Bone marrow (tissue), 2 donors: ENCODE results near the gene C5orf47.

ENCODE experiments used
- DNase-seq, 2 donors: peaks; one replicate each; lab custom pipeline; 2025; lab: John Stamatoyannopoulos, UW

Gene C5orf47, protein sequence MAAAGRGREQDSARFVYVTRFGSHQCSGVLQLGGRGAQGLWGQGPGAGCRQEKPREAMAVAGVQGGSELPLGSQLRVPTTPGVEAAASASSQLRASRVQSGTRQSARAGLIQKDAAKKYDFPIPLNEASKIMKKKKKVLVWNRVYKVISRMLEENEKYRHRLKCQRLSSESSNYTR

DNA sequence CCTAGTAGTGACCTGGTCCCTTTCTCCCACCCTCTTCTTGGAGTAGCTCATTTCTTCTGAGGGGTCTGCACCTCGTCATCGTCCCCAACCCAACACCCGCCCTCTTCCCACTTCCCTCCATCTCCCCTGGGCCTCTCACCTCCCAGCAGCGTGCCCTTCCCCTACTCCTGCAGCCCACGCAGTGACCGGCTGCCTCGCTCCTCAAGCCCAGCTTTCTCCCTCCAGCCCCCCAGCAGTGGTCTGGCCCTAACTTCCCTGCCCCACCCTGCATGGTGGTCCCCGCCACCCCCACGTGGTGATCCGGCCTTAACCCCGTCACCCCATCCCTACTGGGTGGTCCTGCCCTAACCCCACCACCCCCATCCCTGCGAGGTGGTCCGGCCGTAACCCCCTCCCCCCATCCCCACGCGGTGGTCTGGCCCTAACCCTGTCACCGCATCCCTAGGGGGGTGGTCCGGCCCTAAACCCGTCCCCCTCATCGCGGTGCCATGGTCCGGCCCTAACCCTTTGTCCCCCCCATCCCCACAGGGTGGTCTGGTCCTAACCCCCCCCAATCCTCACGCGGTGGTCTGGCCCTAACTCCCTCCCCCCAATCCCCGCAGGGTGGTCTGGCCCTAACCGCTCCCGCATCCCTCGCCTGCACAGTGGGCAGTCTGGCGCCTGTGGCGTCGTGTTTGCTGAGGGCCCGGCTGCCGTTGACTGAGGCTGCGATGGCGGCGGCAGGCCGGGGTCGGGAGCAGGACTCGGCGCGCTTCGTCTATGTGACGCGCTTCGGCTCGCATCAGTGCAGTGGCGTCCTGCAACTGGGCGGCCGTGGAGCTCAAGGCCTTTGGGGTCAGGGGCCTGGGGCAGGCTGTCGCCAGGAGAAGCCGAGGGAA, at the start of gene C5orf47:
TSS of gene C5orf47 (plus strand) at position 617 of the 878 bp plus-strand sequence. CDS start at position 711, 94 bp downstream.
- DNase-seq = no peak

DNA sequence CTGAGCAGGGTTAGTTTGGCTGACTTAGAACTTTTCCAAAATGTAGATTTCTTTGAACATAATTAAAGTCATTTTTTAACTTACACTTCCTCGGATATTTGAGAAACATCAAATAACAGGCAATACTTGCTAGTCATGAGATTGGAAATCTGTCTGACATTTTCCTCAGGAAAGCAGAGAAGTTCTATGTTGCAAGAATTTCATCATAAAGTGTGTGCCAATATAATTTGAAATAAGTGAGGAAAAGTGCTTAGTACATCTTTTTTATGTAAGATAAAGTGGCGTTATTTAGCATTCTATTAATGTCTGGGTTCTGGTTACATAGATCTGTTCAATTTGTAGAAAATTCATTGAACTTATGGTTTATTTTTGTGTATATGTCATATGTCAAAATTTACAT, 48.7 kb upstream of the C5orf47 start:
- DNase-seq = no peak

DNA sequence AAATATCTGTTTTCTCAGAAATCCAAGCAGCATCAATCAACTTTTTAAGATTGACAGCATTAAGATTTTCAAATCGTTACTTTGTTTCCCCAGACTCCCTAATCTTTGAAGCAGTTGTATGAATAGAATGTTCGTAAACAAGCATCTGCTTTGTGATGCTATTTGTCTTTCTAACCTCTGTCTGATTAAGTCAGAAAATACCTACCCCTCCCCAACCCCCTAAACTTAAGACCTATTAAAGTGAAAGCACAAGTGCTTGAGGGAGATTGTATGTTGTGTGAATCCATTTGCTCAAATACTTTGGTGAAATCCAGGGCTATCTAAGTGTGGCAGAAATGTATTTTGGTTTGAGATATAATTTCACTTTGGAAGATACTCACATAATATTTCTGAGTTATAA, 47.9 kb upstream of the C5orf47 start:
- no peak for DNase-seq

DNA sequence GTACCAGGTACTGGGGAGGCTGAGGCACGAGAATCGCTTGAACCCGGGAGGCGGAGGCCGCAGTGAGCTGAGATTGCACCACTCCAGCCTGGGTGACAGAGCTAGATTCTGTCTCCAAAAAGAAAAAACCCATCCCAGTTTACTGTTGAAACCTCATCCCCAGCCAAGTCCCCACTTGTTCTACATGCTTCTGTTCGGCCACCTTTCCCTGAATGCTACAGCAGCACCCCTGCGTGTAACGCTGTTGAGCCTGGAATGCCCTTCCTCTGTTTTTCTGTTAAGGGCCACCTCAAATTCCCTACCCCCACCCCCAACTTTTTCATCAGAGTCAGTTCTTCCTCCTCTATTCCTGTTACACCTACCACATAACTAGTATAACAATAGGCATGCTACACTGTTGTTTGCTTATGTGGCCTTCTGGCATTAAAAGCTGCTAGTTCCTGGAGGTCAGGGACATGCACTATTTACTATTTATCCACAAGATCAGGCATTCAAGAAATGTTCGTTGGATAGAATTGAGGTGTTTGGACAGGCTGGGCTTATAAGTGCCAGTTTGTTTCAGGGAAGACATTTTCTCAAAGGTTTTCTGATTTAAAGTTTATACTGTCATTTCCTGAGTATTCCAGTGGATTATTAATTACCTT, 47.1 kb upstream of the C5orf47 start:
- no peak for DNase-seq

DNA sequence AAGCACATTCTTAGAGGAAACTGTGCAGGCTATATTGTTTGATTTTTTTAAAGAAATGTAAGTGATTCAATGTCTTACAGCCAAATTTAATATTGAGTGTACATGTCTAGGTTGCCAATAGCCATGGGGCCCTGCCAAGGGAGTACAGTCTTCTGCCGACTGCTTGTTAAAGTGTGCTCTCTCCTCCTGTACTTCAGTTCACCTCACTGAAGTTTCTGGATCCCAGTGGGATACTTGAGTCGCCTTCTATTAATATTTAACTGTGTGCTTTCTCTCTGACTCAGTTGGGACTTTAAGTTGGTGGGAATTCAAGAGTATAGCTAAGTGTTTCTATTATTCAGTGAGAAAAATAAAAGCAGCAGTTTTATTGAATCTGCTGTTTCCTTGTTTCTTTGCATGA, 44.5 kb upstream of the C5orf47 start:
- no peak for DNase-seq

DNA sequence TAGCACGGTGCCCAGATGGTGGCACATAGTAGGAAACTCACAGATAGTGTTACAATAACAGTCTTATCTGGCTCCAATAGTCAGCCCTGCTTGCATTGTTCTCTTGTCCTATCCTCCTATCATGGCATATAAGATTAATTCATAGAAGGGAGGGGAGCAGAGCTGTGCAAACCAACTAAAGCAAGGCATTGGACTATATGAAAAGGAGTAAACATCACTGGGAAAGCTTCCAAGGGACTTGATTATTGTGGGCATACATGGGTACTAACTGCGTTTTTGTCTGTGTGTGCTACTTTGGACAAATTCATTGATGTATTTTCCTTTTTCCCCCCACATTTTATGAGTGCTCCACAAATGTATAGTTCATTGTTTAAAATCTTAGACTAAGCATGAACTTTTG, 43.8 kb upstream of the C5orf47 start:
- DNase-seq = no peak

DNA sequence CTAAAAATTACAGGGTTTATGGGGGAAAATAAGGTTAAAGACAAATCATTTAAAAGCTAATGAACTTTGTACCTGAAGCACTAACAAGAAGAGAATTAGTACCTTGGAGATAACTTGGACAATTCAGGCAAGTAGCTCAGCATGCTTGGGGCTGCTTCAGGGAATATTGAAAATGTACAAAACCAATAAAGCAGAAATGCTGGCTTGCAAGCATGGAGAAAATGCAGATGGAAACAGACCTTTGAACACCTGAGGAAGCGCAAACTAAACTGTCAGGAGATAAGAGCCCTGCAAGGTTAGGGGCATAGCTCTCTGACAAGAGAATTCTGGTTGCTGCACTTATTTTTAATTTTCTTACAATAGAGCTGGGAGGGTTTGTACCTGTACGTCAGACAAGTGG, 42.6 kb upstream of the C5orf47 start:
- no peak for DNase-seq

DNA sequence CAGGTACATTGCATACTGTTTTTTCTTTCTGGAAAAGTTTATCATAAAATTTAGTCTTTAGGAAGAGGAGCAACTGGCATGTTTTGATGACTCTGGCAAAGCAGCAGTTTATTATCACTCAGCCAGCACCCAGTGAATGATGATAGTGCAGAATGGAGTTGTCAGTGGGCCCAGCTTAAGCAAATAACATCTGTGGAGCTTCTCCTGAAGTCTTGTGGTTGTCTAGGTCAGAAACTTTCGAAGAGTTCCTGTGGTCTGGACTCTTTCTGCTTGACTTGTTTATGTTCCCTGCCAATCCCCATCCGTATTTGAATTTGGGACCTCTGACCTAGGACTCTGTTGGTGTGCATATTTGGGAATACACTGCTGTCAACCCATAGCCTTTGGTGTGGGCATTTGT, 38.1 kb upstream of the C5orf47 start:
- DNase-seq = no peak

DNA sequence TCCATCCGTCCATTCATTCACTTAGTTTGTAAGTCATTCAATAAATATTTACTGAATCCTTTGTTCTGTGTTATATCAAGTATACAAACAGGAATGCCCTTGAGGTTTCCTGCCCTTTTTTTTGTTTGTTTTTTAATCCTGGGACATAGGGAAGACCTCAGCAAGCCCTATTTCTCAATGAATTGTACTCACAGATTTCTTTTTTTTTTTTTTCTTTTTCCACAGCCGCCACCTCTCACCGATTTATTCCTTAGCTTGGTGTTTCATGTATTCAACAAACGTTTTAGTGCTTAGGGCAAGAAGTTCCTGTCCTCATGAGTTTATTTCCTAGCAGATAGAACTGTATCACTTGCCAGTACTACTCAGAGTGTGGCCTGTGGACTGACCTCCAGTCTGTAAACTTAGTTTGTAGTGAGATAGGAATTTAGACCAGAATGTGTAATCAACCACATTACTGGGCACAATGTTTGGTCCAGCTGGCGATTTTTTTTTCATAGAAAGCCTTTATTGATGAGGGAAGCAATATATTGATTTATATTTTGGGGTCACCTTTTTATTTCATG, 35.4 kb upstream of the C5orf47 start:
- DNase-seq = no peak

DNA sequence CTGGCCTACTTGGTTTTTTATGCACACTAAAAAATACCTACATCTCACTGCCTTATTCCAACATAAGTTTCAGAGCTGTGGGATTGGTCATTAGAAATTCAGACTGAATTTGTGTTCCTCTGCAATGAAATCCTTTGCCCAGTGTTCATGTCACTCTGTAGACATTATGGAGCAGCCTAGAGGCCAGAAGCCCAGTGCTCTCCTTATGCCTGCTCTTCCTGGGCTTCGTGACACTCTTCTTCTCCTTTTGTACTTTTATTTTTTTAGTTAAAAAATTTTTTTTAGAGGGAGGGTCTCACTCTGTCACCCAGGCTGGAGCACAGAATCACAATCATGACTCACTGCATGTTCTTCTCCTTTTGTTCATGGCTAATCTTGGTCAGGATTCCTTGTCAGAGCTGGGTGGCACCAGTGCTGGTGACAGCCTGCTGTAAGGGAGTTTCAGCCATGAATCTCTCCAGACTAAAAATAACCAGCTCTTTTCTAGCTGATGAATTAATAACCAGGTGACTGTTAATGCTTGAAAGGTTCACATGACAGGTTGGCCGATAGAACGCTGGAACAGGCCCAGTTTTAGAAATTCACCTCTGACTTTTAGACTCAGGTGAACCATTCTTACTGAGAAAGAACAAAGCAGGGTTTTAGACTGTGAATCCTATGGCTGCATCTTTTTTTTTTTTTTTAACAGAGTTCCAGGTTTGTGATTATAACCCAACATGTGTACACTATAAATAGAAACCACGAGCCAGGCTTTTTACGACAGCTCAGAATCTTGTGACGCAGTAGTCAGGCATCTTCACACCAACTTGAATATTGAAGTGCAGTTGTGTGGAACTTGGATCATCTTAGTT, 34.1 kb upstream of the C5orf47 start:
- DNase-seq = no peak

DNA sequence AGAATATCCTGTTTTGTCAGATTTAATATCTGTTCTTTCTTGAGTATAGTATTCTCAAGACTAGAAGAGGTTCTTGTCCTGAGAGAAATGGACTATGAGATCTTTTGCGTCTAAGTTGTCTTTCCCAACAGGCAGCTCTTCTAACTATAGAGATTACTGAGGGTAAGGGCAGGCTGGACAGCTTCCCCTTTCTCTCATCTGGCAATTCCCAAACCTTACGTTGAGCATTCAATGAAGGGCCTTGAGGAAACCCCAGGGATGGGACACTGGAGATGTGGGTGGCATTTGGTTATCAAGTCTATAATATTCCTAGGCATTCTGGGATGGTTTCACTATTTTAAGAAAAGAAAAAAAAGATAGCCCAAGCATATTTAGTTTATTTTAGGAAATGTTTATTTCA, 28.0 kb upstream of the C5orf47 start:
- DNase-seq = no peak

DNA sequence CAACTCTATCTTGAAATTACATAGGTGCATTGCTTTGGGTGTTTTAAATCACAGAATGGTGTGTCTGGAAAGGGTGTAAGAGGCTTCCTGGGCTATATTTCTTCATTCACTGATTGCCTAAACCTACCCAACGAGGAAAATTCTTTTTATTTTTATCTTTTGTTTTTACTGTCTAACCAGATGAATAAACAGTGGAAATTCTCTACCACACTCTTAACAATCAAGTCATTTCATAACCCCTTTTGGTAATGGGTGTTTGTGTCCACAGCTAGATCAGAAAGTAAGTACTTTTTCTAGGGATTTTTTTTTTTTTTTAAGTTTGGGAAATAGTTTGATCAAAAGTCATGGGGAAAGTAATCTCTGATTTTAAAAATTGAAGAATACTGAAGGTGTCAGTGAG, 27.6 kb upstream of the C5orf47 start:
- DNase-seq = no peak

DNA sequence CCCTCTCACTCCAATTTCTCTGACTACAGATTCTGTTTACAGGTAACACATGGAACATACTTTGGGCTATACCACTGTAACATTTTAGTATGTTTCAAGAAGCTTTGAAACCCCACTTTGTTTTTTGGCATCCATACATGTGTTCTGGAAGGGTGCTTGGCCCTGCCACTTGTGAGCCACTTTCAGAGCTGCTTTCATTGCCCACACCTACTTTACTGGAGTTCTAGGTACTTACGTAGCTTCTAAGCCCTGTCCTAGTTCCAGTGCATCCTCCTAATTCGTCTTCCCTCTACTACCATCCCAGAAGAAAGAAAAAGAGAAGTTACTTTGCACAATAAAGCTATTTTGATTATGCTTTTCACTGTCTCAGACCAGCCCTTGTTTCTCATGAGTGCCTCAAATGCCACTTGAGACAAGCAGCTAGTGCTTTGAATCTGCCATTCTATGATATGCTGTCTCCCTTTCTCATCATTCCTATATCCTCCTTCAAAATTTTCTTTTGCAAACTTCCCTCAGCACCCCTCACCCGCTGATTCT, 26.5 kb upstream of the C5orf47 start:
- no peak for DNase-seq

DNA sequence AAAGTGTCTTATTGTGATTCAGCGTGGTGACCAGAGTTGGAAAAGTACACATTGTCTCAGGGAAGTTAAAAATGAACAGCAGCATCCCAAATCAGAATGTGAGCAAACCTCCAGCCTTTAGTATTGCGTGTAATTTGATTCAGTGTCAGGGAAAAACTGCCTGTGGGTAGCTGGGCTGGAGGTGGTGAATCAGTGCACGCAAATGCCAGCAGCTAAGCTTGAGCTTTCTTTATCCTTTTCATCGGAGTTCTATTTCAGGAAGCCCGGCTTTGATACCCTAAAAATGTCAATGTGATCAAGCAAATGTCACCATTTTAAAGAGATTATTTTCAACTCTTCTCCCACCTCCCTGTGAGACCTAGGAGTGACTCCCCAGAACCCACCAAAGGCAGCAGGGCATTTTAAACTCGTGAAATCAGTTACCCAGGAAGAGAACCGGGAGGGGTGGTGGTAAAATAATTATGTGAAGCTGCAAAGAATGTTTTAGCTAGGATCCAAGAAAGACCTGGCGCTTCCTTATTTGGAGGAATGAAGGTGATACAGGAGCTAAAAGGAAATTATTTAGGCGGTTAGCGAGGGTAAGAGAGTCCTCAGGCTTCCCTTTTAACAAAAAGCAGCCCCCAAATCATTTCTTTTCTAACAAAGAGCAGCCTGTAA, 25.7 kb upstream of the C5orf47 start:
- no peak for DNase-seq

DNA sequence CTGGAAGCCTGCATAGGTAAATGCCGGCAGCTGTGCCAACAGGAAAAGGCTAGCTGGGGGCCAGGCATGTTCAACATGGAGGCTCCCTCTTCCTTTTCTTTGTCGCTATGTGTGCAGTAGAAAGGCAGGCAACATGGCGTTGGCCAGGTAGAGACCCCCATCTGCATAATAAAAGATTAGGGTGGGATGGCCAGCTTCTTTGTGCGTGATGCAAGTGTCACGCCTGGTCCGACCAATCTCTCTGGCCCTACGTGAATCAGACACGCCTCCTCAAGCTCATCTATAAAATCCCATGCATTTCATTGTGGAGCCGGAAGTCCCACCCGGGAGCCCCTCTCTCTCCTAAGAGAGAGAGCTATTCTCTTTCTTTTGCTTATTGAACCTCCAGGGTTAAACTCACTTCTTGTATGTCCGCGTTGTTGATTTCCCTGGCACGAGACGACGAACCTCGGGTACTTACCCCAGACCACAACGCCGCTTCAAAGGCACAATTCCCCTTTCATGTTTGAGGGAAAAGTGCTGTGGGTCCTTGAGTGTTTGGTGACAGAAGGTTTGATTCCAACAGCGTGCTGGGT, 25.0 kb upstream of the C5orf47 start:
- no peak for DNase-seq

DNA sequence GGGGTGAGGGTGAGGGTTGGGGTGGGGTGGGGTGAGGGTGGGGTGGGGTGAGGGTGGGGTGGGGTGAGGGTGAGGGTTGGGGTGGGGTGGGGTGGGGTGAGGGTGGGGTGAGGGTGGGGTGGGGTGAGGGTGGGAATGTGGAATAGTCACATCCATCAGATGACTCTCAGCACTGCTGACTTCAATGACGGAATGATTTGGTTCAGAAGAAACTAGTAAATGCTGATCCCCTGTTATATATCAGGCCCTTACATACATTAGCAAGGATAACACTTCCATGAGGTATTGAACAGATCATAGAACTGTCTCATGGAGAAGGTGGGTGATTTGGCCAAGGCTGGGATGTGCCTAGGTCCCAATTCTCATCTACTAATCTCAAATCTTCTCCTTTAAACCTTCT, 24.5 kb upstream of the C5orf47 start:
- no peak for DNase-seq

DNA sequence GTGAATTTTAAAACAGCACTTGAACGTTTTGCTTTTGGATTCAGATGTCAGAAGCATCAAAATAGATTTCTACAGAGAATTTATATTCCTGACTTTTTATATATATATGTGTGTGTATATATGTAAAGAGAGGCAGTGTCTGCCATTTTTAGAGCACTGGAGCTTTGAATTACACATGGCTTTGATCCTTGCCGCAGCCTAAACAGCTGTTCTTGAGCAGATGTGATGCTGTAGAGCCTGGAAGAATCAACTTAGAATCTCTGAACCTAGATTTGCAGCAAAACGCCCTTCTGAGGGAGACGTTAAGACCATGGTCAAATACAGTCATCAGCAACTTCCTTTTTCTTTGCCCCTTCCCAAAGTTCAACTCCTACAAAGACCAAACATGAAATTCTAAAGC, 21.7 kb upstream of the C5orf47 start:
- DNase-seq = no peak

DNA sequence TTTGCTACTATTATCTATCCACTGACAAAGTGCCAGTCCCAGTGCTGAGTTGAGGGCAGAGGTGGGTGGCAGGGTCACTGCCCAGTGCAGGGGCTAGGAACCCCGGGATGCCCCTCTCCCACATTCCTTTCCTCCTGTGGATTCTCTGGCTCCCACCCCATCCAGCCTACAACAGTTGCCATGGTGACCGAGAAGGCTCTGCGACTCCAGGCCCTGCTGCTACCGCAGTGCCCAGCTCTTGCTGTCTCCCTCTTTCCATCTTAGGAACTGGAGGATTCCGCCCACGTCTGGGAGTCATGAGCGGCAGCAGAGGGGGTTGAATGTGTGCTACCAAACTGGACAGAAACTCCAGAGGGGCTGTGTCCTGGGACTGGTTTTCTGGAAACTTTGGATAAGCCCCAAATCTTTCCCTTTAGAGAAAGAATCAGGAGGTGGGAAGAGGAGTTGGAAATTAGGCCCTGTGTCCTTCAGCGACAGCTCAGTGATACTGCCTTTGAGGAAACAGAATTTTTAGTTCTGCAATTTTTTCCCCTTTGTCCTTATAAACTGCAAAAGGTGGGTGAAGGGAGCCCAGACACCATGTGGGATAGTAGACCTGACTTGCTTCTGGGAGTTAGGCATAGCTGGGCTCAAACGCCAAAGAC, 20.7 kb upstream of the C5orf47 start:
- no peak for DNase-seq

DNA sequence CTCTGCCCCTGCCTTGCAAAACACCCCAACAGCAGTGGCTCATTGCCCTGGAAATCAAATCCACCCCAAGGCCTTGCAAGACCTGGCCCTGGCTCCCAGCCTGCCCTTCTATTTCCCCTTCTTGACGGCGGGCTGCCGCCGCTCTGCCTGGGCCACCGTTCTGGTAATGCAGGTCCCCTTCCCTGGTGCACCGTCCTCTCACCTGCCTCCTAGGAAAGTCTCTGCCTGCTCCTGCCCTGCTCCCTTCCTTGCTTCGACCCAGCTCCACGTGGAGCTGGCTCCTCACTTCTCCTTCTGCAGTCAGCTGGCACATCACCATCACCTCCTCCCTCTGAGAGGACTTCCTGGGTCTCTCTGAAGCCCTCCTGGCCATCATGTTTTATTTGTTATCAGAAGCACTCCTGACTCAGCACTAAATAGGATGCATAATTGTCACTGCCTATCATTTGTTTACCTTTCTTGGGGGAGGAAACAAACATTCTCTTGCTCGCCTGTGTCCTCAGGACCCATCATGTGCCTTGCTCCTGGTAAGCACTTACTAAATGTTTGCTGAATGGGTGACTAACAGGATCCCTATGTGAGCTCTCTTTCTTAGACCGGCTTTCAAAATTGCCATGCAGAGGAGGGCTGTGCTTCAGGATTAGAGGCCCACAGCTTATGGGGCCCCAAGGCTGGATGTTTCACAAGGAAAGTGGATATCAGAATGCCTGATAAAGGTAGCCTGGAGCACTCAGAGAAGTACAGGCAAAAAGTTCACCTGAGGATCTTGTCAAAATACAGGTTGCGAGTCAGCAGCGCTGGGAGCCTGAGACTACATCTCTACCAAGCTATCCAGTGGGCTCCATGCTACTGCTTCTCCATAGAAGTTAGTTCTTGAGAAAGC, 19.6 kb upstream of the C5orf47 start:
- DNase-seq = no peak
